IPS-NIHi11 (cell line): Measurements from ENCODE around the gene RAMP3.
"Not testable (repeated sequence)": the region's sequence is repeated elsewhere in the genome, so short reads cannot be mapped to it uniquely, and the experiment has no call there.

Experiments used
- DNase-seq: peaks from one replicate; pipeline ENCODE4 v3.0.0; 2012; ENCODE audit warnings: mixed read lengths, low spot score

The RAMP3 gene, protein sequence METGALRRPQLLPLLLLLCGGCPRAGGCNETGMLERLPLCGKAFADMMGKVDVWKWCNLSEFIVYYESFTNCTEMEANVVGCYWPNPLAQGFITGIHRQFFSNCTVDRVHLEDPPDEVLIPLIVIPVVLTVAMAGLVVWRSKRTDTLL

GRCh38 chr7:45157653-45158401, at the start of gene RAMP3:
Gene RAMP3, plus strand, starts transcription at chr7:45157791. Its CDS starts 38 bp downstream, at chr7:45157829.
- peak; percentile 75 for DNase-seq

- no peak for DNase-seq
Observed at GRCh38 chr7:45108863-45109262, 48.7 kb upstream of the RAMP3 start.

DNA sequence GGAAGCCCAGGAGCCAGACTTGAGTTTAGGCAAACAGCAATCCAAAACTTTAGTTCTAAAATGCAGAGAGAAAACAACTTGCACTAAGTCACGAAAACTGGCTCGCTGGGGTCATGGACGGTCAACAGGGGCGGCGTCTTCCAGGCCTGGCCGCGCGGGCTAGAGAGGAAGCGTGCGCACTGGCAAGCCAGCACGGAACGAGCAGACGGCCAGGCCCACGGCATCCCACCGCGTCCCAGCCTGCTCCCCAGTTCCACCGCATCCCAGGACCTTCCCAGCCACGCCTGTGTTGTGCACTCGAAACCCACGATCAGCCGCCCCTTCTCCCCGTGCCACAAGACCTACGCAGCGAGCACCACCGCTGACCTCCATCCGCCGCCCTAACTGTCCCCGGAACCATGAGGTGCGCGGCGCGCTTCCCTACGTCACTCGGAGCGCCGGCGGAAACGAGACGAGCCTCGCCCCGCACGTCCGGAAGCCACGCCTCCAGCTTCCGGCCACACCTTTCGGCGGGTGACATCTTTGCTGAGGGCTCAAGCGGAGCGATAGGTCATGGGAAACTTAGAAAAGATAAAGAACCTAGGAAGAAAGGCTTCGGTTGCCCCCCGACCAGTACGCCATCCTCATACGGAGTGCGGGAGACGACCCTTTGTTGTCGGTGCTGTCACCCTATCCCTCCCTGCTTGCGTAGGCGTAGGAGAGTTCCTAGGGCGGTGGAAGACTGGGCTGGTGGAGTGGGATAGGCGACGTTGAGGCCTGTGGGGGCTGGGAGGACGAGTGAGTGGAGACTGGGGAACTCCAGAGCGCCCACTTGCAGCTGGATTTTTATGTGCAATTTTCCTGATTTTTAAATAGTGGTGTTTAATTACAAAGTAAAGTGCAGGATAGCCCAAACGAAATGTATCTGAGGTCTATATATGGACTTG, 46.0 kb upstream of the RAMP3 start, which contains the start of gene TBRG4:
TBRG4 (minus strand) TSS at position 400 of the 926 bp plus-strand sequence. CDS start 2,460 bp downstream, outside the sequence.
- DNase-seq: peak; percentile 96

- no peak for DNase-seq
Observed at GRCh38 chr7:45112648-45113047, 44.9 kb upstream of the RAMP3 start.

DNA sequence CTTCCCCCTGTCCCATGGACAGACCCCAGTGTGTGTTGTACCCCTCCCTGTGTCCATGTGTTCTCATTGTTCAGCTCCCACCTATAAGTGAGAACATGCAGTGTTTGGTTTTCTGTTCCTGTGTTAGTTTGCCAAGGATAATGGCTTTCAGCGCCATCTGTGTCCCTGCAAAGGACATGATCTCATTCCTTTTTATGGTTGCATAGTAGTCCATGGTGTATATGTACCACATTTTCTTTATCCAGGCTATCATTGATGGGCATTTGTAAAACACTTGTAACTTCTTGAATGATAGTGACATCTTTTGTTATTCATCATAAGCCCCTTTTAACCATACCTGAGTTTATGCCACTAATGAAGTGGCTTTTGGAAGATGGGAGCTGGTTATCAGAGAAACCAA, 43.3 kb upstream of the RAMP3 start:
- not testable (repeated sequence) for DNase-seq

DNA sequence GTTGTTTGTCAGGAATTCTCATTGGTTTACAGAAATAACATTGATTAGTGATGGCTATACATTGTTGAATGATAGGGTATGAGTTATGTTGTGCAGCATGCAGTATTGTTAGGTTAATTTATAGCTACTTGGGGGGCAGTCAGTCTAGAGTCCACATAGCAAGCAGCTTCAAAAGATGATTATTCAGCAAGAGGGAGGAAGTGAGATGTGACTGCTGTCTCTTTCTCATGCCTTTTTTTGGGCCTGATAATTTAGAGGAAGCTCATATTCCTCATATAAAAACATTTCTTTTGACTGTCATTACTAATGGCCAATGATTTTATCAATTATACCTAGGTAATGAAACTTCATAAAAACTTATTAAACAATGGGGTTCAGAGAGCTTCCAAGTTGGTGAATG, 42.7 kb upstream of the RAMP3 start:
- DNase-seq: no peak

GRCh38 chr7:45116048-45116447, 41.5 kb upstream of the RAMP3 start:
- DNase-seq: no peak

- DNase-seq: no peak
Observed at GRCh38 chr7:45117582-45117981, 40.0 kb upstream of the RAMP3 start.

DNA sequence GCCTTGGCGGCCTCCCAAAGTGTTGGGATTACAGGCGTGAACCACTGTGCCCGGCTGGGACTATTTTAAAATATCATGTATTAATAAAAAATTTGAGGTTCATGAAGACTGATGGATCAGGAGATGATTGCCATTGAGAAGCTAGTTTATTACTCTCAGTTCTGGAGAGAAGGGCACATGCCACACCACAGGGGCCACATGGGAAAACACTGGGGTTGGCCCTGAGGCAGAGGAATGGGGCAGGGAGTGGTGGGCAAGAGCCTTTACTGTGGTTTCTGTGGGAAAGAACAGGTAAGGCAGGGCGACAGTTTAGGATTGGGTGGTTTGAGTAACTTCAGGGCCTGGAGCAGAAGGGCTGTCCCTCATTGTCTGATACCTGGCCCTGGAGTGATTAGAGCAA, 39.3 kb upstream of the RAMP3 start:
- no peak for DNase-seq

DNA sequence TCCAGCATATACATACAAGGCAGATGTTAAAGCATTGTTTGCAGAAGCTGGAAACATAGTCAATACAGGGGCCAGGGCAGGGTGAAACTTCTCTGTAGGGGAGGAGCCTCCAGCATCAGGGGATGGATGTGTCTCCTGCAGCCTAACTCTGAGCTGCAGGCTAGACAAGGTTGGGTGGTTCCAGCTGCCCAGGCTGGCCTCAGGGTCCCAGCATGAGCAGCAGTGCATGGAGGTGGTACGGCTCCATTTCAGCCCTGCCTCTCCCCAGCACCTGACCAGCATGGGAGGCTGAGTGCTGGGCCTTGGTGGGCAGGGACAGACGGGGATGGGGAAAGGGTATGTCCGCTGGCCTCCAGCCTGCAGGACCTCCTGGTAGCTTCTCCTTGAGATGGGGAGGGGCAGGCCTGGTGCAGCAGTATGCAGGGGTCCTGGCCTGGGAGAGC, 38.7 kb upstream of the RAMP3 start:
- DNase-seq: no peak

DNA sequence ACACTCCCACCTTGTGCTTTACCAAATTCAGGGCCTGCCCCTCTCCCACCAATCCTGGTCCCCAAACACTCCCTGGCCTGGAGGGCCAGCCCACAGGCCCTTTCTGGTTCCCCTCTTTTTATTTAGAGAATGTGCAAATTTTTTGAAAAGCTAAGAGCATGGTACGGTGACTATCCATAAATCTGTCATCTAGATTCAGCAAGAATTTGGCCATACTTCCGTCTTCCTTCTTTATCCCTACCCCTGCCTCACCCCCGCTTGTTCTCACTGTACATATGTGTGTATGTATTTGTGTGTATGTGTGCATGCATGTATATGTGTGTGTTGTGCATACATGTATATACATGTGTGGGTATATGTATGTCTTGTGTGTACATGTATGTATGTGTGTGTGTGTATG, 38.0 kb upstream of the RAMP3 start:
- no peak for DNase-seq

DNA sequence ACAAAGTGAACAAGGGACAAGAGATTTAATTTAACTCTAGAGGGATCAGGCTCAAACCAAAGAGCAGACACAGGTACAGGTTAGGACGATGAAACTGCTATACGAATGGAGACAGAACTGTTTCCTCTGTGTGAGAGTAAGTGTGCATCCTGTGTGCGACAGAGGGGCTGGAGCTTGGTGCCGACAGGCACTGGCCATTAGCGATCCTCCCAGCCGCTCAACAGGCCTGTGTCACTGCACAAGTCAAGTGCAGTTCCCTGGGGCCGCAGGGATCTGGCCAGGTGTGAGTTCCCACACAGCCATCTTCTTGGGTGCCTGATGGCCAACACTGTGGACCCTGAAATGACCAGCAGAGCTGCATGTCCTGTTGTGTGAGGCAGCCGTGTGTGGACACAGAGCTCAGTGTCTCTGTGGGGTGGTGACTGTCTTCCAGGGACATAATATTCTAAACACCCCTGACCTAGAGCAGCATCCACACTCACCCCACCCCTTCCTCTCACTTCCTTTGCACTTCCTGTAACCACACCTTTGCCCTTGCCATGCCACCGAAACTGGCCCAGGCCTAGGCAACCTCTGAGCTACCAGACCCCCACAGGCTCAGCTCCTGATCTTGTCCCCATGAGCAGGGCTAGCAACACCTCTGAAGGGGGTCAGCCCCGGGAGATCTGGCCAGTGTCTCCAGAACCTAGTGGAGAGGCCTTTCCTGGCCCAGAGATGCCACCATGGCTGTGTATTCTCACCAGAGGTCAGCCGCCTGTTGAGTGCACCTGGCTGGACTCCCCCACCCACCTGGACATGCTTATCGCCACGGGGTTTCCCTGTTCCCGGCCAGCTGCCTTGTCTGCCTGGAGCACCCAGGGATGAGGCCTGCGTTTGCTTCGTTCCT, 34.4 kb upstream of the RAMP3 start:
- no peak for DNase-seq

- DNase-seq: peak; percentile 65
Observed at GRCh38 chr7:45123913-45124710, 33.5 kb upstream of the RAMP3 start.

DNA sequence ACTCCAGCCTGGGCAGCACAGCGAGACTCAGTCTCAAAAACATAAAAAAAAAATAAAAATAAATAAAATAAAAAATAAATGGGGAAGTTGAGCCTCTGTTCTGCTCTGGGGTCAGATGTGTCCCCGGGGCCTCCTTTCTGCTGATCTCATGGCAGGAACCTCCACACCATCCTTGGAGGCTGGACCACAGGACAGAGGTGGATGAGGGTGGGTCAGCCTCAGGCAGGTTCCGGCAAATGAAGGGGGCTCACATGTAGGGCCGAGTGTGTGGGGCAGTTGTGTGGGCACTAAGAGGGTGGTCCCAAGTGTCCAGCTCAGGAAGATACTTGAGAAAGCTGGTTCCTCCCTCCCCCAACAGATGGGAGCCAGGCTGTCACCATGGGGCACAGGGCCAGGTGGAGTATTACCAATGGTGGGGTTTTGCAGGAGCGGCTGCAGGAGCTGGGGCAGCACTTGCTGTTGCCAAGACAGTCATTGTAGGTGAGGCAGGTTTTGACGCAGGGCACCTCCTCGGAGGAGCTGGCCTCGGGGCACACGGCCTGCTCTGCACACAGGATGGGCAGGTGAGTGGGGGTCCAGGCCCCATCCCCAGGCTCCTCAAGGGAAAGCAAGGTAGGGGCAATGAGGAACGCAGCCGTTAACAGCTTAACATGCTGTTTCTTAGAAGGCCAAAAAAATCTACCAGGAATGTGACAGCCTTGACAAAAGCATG, 32.2 kb upstream of the RAMP3 start:
- DNase-seq: no peak

DNA sequence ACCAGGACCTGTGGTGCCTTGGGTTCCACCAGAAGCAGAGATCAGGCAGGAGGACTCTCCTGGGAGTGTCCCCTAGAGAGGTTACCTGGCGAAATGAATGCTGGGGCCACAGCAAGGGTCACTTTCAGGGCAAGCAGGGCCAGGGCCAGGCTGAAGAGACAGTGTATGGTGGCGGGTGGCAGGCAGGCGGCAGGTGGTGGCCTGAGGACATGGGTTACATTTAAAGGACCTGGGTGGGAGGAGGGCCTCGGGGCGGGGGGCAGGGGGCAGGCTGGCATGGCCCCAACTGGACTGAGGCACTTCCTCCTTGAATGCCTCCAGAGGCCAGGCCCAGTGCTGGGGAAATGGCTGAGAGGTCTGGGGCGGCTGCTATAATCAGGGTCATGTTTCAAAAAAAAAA, 31.4 kb upstream of the RAMP3 start:
- DNase-seq: no peak

GRCh38 chr7:45126920-45127319, 30.7 kb upstream of the RAMP3 start:
- DNase-seq: no peak

DNA sequence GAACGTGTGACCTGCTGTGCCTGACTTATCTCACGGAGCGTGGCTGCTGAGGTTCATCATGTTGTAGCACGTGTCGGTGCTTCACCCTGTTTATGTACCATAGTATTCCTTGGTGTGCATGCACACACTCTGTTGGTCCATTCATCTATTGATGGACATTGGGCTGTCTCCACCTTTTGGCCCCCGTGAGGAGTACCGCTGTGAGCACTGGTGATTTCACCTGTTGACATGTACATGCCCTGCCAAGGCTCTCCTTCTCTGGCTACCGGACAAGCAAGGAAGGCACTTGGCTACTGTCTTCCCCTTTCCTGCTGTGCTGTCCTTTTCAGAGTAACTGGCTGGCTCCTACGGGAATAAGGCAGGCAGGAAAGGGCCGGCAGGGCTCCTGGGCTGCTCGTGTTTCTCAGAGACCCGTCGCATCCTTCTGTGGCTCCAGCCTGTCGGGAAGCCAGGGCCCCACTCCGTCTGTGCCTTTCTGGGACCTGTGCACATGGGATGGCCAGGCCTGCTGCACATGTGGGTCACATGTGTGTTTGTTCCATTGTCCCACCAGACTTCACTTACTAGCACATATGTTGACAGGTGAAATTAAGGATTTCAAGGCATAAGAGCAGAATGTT, 28.3 kb upstream of the RAMP3 start:
- no peak for DNase-seq

DNA sequence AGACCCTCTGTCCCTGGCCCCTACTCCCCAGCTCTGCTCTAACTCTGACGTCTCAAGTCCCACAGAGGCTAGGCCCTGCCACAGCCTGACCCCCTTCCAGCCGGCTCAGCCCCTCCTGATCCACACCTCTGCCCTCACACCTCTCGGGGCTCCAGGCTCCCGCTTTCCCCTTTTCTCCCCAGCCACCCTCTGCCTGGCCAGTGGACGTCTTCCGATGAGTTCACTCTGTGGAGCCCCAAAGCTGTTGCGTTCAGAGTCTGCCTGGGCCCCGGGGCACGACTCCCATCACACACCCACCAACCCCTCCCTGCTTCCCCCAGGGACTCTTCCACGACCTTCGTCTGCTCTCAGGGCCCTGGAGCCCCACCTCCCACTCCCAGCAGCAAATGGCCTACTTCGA, 27.7 kb upstream of the RAMP3 start:
- no peak for DNase-seq

DNA sequence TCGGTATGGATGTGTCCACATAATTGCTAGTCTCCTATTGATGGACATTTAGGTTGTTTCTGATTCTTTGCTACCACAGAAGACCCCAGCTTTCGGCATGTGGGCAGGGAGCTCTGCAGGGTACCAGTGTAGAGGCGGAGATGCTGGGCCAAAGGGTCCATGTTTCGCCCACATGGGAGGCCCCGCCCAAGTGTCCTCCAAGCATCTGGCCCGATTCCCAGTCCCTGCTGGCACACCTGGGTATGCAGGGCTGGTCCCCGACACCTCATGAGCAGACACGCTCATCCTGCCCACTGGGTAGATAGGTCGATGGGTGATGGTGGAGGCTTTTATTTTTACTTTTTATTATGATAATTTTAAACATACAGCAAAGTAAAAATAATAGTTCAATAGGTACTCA, 26.7 kb upstream of the RAMP3 start:
- DNase-seq: no peak

- DNase-seq: no peak
Observed at GRCh38 chr7:45131891-45132290, 25.7 kb upstream of the RAMP3 start.
